SU-DHL-6 (cell line): ENCODE measurements around the gene UBAP1.

Experiments used
- CTCF ChIP-seq: fragments of 200-600 bp; sonication (generic); IDR thresholded peaks from one replicate; pipeline ENCODE4 v1.5.1; 2017; ENCODE audit warnings: antibody characterized with exemption, mild to moderate bottlenecking, low read length, moderate library complexity; ENCODE audit not compliant: insufficient read depth, poor library complexity, severe bottlenecking
- EZH2phosphoT487 ChIP-seq: fragments of 200-600 bp; sonication (generic), shearing (Covaris generic); conservative IDR thresholded peaks from 2 replicates; pipeline ENCODE4 v1.6.1; 2018; ENCODE audit warnings: mild to moderate bottlenecking, antibody characterized with exemption, low read length, moderate library complexity, mixed read lengths

DNA sequence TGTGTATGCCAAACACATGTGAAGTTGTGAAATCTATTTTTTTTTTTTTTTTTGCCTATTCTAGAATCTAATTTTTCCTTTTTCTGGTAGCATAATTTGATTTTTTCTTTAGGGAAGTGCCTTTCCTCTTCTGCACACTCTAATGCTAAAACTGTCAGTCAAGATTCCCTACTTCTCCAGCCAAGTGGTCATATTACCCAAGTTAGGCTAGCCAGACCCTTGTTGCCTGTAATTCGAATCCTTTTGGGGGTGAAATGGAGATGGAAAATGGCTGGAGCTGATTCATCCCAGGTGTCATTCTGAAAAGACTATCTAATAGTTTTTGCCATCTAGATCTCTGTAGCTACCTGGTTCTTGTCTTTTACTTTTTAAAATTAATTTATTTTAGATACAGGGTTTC lies 24.8 kb upstream of the UBAP1 start:
- TF ChIP-seq EZH2phosphoT487 (no peak), CTCF (no peak)
